Right atrium auricular region (tissue), 2 donors: ENCODE measurements around the gene EBF3. TPM values are rescaled to one million over a fixed set of nuclear protein-coding genes. Genes with fewer than 3 reads are reported as not detected.

ENCODE experiments used
- DNase-seq: peaks from one replicate; pipeline ENCODE4 v3.0.0-alpha.2; 2019; ENCODE audit warnings: low spot score
- H3K27ac ChIP-seq, 2 donors: fragments of 200-600 bp; sonication (generic); 1 replicate in 1 of 2; 2 replicates in 1 of 2; pipeline ENCODE4 v1.5.1; 2016 to 2019
- H3K27me3 ChIP-seq, 2 donors: fragments of 200-600 bp; sonication (generic); one replicate each; pipeline versions ENCODE4 v1.5.1 to v1.6.0; 2017 to 2019
- H3K36me3 ChIP-seq: fragments of 200-600 bp; sonication (generic); one replicate; pipeline ENCODE4 v1.5.1; 2016
- H3K4me1 ChIP-seq, 2 donors: fragments of 200-600 bp; sonication (generic); one replicate each; pipeline versions ENCODE4 v1.5.1 to v1.6.0; 2017 to 2019
- H3K4me3 ChIP-seq, 2 donors: fragments of 200-600 bp; sonication (generic); 1 replicate in 1 of 2; 2 replicates in 1 of 2; pipeline ENCODE4 v1.5.1; 2017 to 2019; ENCODE audit warnings: mild to moderate bottlenecking in 1 of 2, moderate library complexity in 1 of 2
- H3K9me3 ChIP-seq, 2 donors: fragments of 200-600 bp; sonication (generic); one replicate each; pipeline ENCODE4 v1.5.1; 2019
- total RNA-seq, 2 donors: library from RNA; depleted of rRNA; stranded (reverse); fragments of >200 nt; gene quantifications; one replicate each; pipeline ENCODE4 v1.1.0, GENCODE V29; 2016
- TF ChIP-seq, protein P1 (sequence below), 2 donors: fragments of 200-600 bp; sonication (generic); IDR thresholded peaks; one replicate each; pipeline ENCODE4 v1.5.1; 2019; ENCODE audit warnings: antibody characterized with exemption in 2 of 2

EBF3 gene
- total RNA-seq, 2 donors from 2014 or later: 5.8 to 6.9 TPM

GRCh38 chr10:130003787-130004613 lies 39.9 kb upstream of the EBF3 start:
- Histone ChIP-seq H3K27ac (no peak overlapping the region), H3K4me3 (no peak overlapping the region), H3K27me3 (no peaks in the 10 kb centered on the region), H3K9me3 (peaks cover 0 to 19% of the 10 kb centered on the region in 2 donors), H3K4me1 (no peaks in the 10 kb centered on the region), H3K36me3 (no peaks in the 10 kb centered on the region)
- TF ChIP-seq, protein P1, sequence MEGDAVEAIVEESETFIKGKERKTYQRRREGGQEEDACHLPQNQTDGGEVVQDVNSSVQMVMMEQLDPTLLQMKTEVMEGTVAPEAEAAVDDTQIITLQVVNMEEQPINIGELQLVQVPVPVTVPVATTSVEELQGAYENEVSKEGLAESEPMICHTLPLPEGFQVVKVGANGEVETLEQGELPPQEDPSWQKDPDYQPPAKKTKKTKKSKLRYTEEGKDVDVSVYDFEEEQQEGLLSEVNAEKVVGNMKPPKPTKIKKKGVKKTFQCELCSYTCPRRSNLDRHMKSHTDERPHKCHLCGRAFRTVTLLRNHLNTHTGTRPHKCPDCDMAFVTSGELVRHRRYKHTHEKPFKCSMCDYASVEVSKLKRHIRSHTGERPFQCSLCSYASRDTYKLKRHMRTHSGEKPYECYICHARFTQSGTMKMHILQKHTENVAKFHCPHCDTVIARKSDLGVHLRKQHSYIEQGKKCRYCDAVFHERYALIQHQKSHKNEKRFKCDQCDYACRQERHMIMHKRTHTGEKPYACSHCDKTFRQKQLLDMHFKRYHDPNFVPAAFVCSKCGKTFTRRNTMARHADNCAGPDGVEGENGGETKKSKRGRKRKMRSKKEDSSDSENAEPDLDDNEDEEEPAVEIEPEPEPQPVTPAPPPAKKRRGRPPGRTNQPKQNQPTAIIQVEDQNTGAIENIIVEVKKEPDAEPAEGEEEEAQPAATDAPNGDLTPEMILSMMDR (IDR thresholded peaks at IDR 0.05): no peak
- peak; percentile 34 for DNase-seq

GRCh38 chr10:130003166-130003565 lies 39.1 kb upstream of the EBF3 start:
- H3K9me3 ChIP-seq: peaks cover 0 to 20% of the 10 kb centered on the region in 2 donors
- H3K27ac ChIP-seq: no peak overlapping the region
- H3K27me3 ChIP-seq: no peaks in the 10 kb centered on the region
- no peak overlapping the region for H3K4me3 ChIP-seq
- H3K4me1 ChIP-seq: no peaks in the 10 kb centered on the region
- TF ChIP-seq, protein P1 (IDR thresholded peaks at IDR 0.05): no peak
- no peaks in the 10 kb centered on the region for H3K36me3 ChIP-seq
- peak; percentile 40 for DNase-seq

- TF ChIP-seq, protein P1 (IDR thresholded peaks at IDR 0.05): no peak
- H3K27ac ChIP-seq: no peak overlapping the region
- peaks cover 0 to 26% of the 10 kb centered on the region in 2 donors for H3K9me3 ChIP-seq
- H3K4me3 ChIP-seq: no peak overlapping the region
- no peaks in the 10 kb centered on the region for H3K27me3 ChIP-seq
- no peaks in the 10 kb centered on the region for H3K4me1 ChIP-seq
- DNase-seq: peak; percentile 26
- no peaks in the 10 kb centered on the region for H3K36me3 ChIP-seq
Measured at GRCh38 chr10:130002606-130003005, 38.5 kb upstream of the EBF3 start.

DNA sequence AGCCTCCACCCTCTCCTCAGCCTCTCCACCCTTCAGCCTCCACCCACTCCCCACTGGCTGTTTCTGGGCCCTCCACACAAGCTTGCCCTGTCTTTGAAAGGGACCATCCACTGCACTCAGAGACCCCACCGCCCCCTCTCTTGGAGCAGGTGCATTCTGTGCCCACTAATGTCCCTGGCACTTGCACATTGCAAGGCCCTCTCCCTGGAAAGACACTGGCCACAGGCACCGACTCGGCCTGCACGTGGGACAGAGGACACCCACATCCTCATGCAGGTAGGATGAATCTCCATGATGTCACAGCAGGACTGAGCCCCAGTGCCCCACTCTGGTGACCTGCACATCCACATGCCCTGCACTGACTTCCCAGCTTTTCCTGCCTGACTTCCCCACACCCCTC lies 36.8 kb upstream of the EBF3 start:
- peak; percentile 28 for DNase-seq
- TF ChIP-seq, protein P1 (IDR thresholded peaks at IDR 0.05): no peak
- no peaks in the 10 kb centered on the region for H3K36me3 ChIP-seq
- H3K4me3 ChIP-seq: no peak overlapping the region
- no peaks in the 10 kb centered on the region for H3K27me3 ChIP-seq
- H3K4me1 ChIP-seq: no peaks in the 10 kb centered on the region
- H3K27ac ChIP-seq: no peak overlapping the region
- peaks cover 0 to 28% of the 10 kb centered on the region in 2 donors for H3K9me3 ChIP-seq

DNA sequence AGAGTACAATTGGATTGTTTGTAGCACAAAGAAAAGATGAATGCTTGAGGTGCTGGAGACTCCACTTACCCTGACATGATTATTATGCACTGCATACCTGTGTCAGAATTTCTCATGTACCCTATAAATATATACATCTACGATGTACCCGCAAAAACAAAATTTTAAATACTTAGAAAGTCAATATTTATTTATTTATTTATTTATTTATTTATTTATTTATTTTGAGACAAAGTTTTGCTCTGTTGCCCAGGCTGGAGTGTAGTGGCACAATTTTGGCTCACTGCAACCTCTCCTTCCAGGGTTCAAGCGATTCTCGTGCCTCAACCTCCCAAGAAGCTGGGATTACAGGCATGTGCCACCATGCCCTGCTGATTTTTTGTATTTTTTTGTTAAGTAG lies 35.1 kb upstream of the EBF3 start:
- Histone ChIP-seq H3K27ac (no peak overlapping the region), H3K36me3 (no peaks in the 10 kb centered on the region), H3K4me1 (no peaks in the 10 kb centered on the region), H3K9me3 (peaks cover 0 to 20% of the 10 kb centered on the region in 2 donors), H3K4me3 (no peak overlapping the region), H3K27me3 (no peaks in the 10 kb centered on the region)
- TF ChIP-seq, protein P1 (IDR thresholded peaks at IDR 0.05): no peak
- DNase-seq: no peak
